ENCODE data around the gene SLC13A4. TPM values are rescaled to one million over a fixed set of nuclear protein-coding genes. Genes with fewer than 3 reads are reported as not detected.

Gene SLC13A4
- total and polyA plus RNA-seq, 2 donors from 2014 or later = not detected

DNA sequence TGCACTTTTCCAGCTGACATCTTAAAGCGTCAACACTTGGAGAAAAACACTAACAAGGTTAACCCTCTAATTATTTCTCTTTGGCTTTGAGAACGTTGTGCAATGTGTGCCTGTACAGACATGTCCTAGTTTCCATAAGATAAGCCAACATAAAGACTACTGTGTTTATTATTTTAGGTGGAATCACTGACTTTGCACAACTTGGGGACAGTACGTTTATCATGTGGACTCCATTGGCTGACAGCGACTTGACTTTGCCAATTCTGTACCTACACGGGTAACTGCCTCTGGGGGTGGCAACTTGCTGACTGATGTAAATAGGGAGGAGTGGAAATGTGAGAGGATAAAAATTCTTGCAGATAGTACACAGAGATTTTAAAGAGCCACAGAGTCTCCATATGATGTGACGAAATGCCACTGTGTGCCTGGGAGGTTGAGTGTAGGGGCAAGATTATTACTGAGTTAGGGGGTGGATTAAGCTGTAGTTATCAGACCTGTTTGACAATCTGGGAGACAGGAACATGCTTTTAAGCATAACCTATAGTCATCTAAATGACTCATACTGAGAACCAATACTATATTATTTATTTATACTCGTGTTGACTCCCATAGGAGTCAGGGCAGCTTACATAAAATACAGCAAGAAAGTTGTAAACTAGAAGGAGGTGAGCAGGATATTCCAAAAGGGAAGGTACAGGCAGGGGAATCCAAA is 21.0 kb downstream of the SLC13A4 start:
- no peaks in the 10 kb centered on the region for H3K9me3 ChIP-seq (ENCODE audit: control insufficient read depth in 2 of 3, insufficient read depth in 1 of 3, low read length in 3 of 3)
- FAIRE-seq = no peak
- TF ChIP-seq, protein P1, sequence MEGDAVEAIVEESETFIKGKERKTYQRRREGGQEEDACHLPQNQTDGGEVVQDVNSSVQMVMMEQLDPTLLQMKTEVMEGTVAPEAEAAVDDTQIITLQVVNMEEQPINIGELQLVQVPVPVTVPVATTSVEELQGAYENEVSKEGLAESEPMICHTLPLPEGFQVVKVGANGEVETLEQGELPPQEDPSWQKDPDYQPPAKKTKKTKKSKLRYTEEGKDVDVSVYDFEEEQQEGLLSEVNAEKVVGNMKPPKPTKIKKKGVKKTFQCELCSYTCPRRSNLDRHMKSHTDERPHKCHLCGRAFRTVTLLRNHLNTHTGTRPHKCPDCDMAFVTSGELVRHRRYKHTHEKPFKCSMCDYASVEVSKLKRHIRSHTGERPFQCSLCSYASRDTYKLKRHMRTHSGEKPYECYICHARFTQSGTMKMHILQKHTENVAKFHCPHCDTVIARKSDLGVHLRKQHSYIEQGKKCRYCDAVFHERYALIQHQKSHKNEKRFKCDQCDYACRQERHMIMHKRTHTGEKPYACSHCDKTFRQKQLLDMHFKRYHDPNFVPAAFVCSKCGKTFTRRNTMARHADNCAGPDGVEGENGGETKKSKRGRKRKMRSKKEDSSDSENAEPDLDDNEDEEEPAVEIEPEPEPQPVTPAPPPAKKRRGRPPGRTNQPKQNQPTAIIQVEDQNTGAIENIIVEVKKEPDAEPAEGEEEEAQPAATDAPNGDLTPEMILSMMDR (IDR thresholded peaks at IDR 0.05; ENCODE audit: borderline replicate concordance, extremely low read depth, insufficient read depth) = no peak

GRCh38 chr7:135706038-135706742 is 21.8 kb downstream of the SLC13A4 start:
- peaks cover 0 to 3% (median 0%) of the 10 kb centered on the region in 3 donors for H3K4me1 ChIP-seq (ENCODE audit: control insufficient read depth in 2 of 3, insufficient read depth in 2 of 3, low read depth in 1 of 3, low read length in 3 of 3)
- no peak overlapping the region for H3K9ac ChIP-seq (ENCODE audit: low read length in 3 of 3)
- intact Hi-C loops (cut with DNase I) = no loop called here
- FAIRE-seq (no peak), DNase-seq (no peak)
- H3K4me3 ChIP-seq (ENCODE audit: low read length in 3 of 3) = no peak overlapping the region
- no peaks in the 10 kb centered on the region for H3K36me3 ChIP-seq (ENCODE audit: control insufficient read depth in 2 of 3, insufficient read depth in 3 of 3, low read length in 3 of 3)
- TF ChIP-seq, protein P1 (IDR thresholded peaks at IDR 0.05; ENCODE audit: borderline replicate concordance, extremely low read depth, insufficient read depth) = no peak
- H3K27me3 ChIP-seq (ENCODE audit: control insufficient read depth, insufficient read depth, low read length) = no peaks in the 10 kb centered on the region
- no peak overlapping the region for H3K27ac ChIP-seq (ENCODE audit: low read depth in 2 of 2, low read length in 2 of 2)
- no peaks in the 10 kb centered on the region for H3K9me3 ChIP-seq (ENCODE audit: control insufficient read depth in 2 of 3, insufficient read depth in 1 of 3, low read length in 3 of 3)

More for the DNA sequence above, 21.0 kb downstream of the SLC13A4 start:
- Histone ChIP-seq H3K36me3 (ENCODE audit: control insufficient read depth in 2 of 3, insufficient read depth in 3 of 3, low read length in 3 of 3) (no peaks in the 10 kb centered on the region), H3K4me3 (ENCODE audit: low read length in 3 of 3) (no peak overlapping the region), H3K27ac (ENCODE audit: low read depth in 2 of 2, low read length in 2 of 2) (no peak overlapping the region), H3K9ac (ENCODE audit: low read length in 3 of 3) (no peak overlapping the region), H3K27me3 (ENCODE audit: control insufficient read depth, insufficient read depth, low read length) (no peaks in the 10 kb centered on the region), H3K4me1 (ENCODE audit: control insufficient read depth in 2 of 3, insufficient read depth in 2 of 3, low read depth in 1 of 3, low read length in 3 of 3) (peaks cover 0 to 4% (median 0%) of the 10 kb centered on the region in 3 donors)
- no peak for DNase-seq
- intact Hi-C loops (cut with DNase I) = no loop called here

- no peak overlapping the region for H3K9ac ChIP-seq (ENCODE audit: low read length in 3 of 3)
- no peaks in the 10 kb centered on the region for H3K27me3 ChIP-seq (ENCODE audit: control insufficient read depth, insufficient read depth, low read length)
- intact Hi-C loops (cut with DNase I) = no loop called here
- no peaks in the 10 kb centered on the region for H3K4me1 ChIP-seq (ENCODE audit: control insufficient read depth in 2 of 3, insufficient read depth in 2 of 3, low read depth in 1 of 3, low read length in 3 of 3)
- no peak overlapping the region for H3K4me3 ChIP-seq (ENCODE audit: low read length in 3 of 3)
- H3K9me3 ChIP-seq (ENCODE audit: control insufficient read depth in 2 of 3, insufficient read depth in 1 of 3, low read length in 3 of 3) = no peaks in the 10 kb centered on the region
- H3K36me3 ChIP-seq (ENCODE audit: control insufficient read depth in 2 of 3, insufficient read depth in 3 of 3, low read length in 3 of 3) = no peaks in the 10 kb centered on the region
- TF ChIP-seq, protein P1 (IDR thresholded peaks at IDR 0.05; ENCODE audit: borderline replicate concordance, extremely low read depth, insufficient read depth) = no peak
- H3K27ac ChIP-seq (ENCODE audit: low read depth in 2 of 2, low read length in 2 of 2) = no peak overlapping the region
- FAIRE-seq (no peak), DNase-seq (no peak)
Observed at GRCh38 chr7:135704698-135705097, 23.3 kb downstream of the SLC13A4 start.
